Activated naive CD4-positive, alpha-beta T cell treated with anti-CD3 and anti-CD28 coated beads, Interleukin-2, amount 10 ng/mL, durations not matched to agents 7 days and 5 days (primary cell): ENCODE results near the gene PDZRN3.

Experiments used
- CTCF ChIA-PET: fragments of 350-600 bp; sonication (Branson Sonifier 250); formaldehyde crosslinking; loops from one replicate; lab custom pipeline; 2021; ENCODE audit warnings: antibody characterized with exemption; lab: Charles Lee
- DNase-seq: peaks from one replicate; pipeline ENCODE4 v3.0.0-alpha.2; 2020
- H3K27ac Mint-ChIP-seq: one replicate; pipeline ENCODE4 v1.8.0; 2021; ENCODE audit warnings: mild to moderate bottlenecking, moderate library complexity, mixed read lengths
- H3K27me3 Mint-ChIP-seq: one replicate; pipeline ENCODE4 v1.8.0; 2021; ENCODE audit warnings: mild to moderate bottlenecking, mixed read lengths
- H3K36me3 Mint-ChIP-seq: one replicate; pipeline ENCODE4 v1.8.0; 2021; ENCODE audit warnings: mixed read lengths
- H3K4me1 Mint-ChIP-seq: one replicate; pipeline ENCODE4 v1.8.0; 2021; ENCODE audit warnings: mixed read lengths
- H3K4me3 Mint-ChIP-seq: one replicate; pipeline ENCODE4 v1.8.0; 2021; ENCODE audit warnings: mild to moderate bottlenecking, moderate library complexity, mixed read lengths
- H3K9me3 Mint-ChIP-seq: one replicate; pipeline ENCODE4 v1.8.0; 2021; ENCODE audit warnings: mixed read lengths

Gene PDZRN3

DNA sequence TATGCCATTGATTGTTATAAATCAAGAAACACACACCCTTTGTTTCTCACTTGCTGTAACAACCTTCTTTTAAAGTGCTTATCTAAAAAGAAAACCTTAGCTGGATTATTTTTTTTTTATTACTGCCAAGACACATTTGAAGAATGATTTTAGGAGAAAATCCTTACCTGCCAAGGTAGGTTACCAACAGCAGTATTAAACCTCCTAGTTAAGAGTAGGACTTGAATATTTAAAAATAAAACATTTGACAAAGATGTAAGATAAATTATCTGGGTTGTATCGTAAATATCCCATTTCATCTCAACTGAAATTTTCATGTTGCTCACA is 192.1 kb downstream of the PDZRN3 start:
- H3K9me3 Mint-ChIP-seq, result no peaks in the 10 kb centered on the region
- no peak for DNase-seq
- CTCF ChIA-PET, result interaction anchor here (1.0 to 2.7 kb wide), 3 partner anchors 10 to 336 kb away, joined by 3 to 10 read pairs (median 4); no protein-coding TSS in a partner anchor
- H3K36me3 Mint-ChIP-seq, result no peaks in the 10 kb centered on the region
- H3K4me3 Mint-ChIP-seq, result no peak overlapping the region
- peaks cover 5% of the 10 kb centered on the region for H3K27me3 Mint-ChIP-seq
- H3K27ac Mint-ChIP-seq, result no peak overlapping the region
- no peaks in the 10 kb centered on the region for H3K4me1 Mint-ChIP-seq

DNA sequence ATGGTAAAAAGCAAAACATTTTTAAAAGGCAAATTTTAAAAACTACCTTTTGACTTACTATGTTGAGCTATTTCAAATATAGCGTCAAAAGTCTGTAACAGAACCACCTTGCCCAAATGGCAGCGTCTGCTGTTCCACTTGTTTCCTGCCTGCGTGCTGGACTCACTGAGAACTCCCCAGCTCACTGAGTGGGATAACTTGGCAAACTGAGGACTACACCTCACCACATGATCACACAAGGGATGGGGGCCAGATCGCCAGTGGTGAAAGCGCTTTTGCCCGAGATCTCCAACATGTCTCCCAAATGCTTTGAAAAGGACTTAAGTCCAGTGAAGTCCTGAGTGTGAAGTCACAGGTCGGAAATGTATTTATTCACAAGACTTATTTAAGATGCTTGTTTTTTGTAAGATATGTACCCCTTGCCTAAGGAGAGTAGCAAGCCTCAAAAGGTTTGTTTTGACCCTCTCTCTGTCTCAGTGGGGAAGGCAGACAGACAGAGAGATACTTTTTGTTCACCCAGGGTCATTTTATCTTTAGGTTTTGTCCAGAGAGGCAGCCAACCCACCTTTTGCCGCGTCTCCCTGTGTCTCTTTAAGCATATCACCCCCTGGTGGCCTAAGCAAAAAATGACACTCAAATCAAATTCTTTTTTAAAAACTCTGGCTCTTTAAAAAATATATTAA is 192.6 kb downstream of the PDZRN3 start:
- no peaks in the 10 kb centered on the region for H3K9me3 Mint-ChIP-seq
- no peak overlapping the region for H3K27ac Mint-ChIP-seq
- H3K4me1 Mint-ChIP-seq, result no peaks in the 10 kb centered on the region
- CTCF ChIA-PET, result interaction anchor here (1.0 to 2.7 kb wide), 3 partner anchors 10 to 335 kb away, joined by 3 to 10 read pairs (median 4); no protein-coding TSS in a partner anchor
- H3K27me3 Mint-ChIP-seq, result peaks cover 5% of the 10 kb centered on the region
- no peak for DNase-seq
- no peaks in the 10 kb centered on the region for H3K36me3 Mint-ChIP-seq
- H3K4me3 Mint-ChIP-seq, result no peak overlapping the region

DNA sequence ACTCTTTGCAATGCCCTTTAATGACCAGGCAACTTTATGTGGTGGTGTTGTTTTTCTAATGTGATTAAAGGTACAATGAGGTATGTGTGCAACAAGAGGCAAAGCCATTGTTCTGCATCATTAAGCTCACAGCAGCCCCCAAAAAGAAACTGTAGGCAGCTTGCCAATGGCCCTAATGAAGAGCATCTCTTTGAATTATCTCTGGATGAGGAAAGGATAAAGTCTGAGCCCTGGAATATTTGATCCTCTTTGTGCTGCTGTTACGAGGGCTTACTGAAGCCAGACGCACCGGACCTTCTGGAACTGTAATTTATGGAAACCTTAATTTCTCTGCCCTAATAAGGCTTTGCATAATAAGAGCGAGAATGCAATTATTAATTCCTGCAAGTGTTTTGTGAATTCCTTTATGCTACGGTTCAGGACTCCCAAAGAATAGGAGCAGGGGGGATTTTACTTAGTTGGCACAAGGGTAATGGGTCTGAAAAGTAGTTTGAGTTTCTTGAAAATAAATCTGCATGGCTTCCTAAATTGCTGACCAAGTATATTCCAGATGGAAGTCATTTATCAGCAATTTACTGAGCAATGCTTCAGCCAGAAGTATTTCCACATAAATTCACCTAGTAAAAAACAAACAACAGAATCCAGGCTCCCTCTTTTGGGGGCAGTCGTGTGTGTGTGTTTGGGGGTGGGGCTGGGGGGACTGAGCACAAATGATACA is 193.4 kb downstream of the PDZRN3 start:
- Mint-ChIP-seq H3K4me1 (no peaks in the 10 kb centered on the region), H3K27me3 (peaks cover 5% of the 10 kb centered on the region), H3K27ac (no peak overlapping the region), H3K36me3 (no peaks in the 10 kb centered on the region), H3K4me3 (no peak overlapping the region), H3K9me3 (no peaks in the 10 kb centered on the region)
- DNase-seq, result no peak
- CTCF ChIA-PET, result interaction anchor here (0.8 to 2.7 kb wide), 3 partner anchors 324 to 334 kb away, joined by 3 to 10 read pairs (median 4); no protein-coding TSS in a partner anchor

DNA sequence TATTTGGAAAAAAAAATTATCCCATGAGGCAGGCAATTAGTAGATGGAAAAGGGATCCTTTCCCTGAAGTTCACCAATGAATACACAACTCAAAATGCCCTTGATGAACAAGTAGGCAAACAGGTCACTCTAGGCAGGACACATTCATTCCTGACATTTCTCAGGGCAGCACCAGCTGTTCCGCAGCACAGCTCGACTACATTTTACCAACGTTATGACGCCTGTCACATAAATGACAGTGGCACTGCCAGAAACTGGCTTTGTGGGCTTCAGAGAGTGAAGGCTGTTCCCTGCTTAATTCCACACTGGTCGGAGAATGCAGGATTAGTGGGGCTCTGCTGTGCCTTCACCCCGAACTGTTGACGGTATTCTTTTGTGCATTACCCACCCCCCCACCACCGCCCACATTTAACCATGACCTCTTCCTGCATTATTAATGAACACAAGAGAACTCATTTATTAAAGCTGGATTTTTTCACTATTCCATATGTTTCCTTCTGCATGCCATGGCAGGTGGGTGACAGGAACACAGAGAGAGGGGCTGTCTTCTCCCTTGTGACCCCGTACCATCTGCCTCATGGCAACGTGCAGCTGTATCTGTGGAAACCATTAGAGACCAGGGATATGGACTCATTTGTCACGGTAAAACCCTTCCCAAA is 197.6 kb downstream of the PDZRN3 start:
- Mint-ChIP-seq H3K9me3 (no peaks in the 10 kb centered on the region), H3K4me1 (no peaks in the 10 kb centered on the region), H3K36me3 (no peaks in the 10 kb centered on the region), H3K4me3 (no peak overlapping the region), H3K27me3 (no peaks in the 10 kb centered on the region), H3K27ac (no peak overlapping the region)
- DNase-seq, result no peak
- CTCF ChIA-PET, result no interaction called here

DNA sequence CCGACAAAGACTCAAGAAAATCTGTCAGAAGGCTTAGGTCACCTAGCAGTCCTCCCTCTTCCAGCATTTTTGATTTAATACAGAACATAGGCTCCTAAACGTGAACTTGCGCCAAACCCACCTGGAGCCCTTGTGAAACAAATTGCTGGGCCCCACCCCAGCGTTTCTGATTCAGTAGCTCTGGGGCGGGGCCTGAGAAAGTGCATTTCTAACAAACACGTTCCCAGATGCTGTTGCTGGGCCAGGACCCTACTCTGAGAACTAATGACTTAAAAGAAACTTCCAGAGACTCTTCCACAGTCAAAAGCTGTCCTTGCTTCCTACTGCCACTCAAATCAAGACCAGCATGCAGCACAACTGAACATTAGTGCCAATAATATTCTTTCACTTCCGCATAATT is 198.1 kb downstream of the PDZRN3 start:
- Mint-ChIP-seq H3K36me3 (no peaks in the 10 kb centered on the region), H3K27me3 (no peaks in the 10 kb centered on the region), H3K27ac (no peak overlapping the region), H3K9me3 (no peaks in the 10 kb centered on the region), H3K4me3 (no peak overlapping the region), H3K4me1 (no peaks in the 10 kb centered on the region)
- no peak for DNase-seq
- CTCF ChIA-PET, result no interaction called here

DNA sequence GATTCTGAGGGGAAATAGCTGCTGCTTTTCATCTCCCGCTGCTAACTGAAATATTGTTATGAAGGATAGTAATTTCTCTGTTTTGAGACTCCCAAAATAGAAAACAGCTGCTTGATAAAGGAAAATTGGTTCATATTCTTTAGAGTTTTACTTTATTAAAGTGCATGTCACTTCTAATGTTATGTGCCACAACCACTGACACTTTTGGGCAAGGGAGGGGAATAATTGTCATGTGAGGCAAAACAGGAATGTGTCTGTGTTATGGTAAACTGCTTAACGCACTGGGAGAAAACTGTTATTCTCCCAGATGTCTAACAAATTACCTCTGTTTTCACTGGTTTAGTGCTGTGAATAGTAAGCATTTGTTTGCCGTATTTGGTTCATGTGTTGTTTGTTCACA is 201.6 kb downstream of the PDZRN3 start:
- Mint-ChIP-seq H3K4me1 (no peaks in the 10 kb centered on the region), H3K4me3 (no peak overlapping the region), H3K27me3 (no peaks in the 10 kb centered on the region), H3K9me3 (no peaks in the 10 kb centered on the region), H3K36me3 (no peaks in the 10 kb centered on the region), H3K27ac (no peak overlapping the region)
- DNase-seq, result no peak
- CTCF ChIA-PET, result no interaction called here

DNA sequence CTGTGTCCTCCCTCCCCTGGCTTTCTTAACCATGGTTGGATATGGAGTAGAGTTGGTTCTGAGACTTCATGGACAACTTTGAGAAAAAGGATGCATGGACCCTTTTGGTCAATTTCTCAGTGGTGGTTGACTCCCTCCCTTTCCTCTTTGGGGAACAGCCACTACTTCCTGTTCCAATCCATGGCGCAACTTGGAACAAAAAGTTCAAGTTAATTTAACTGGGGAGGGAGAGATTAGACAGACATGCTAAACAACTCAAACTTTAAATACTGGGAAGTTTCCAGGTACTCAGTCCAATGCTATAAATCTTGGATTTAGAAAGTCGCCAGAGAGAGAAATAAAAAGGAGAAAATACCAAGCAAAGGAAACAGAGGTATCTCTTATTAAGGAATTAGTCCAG is 202.2 kb downstream of the PDZRN3 start:
- no peak for DNase-seq
- H3K4me1 Mint-ChIP-seq, result no peaks in the 10 kb centered on the region
- H3K27ac Mint-ChIP-seq, result no peak overlapping the region
- CTCF ChIA-PET, result interaction anchor here (0.8 kb wide), 1 partner anchor 10 kb away, joined by 3 read pairs; no protein-coding TSS in a partner anchor
- H3K36me3 Mint-ChIP-seq, result no peaks in the 10 kb centered on the region
- H3K9me3 Mint-ChIP-seq, result no peaks in the 10 kb centered on the region
- no peaks in the 10 kb centered on the region for H3K27me3 Mint-ChIP-seq
- H3K4me3 Mint-ChIP-seq, result no peak overlapping the region

DNA sequence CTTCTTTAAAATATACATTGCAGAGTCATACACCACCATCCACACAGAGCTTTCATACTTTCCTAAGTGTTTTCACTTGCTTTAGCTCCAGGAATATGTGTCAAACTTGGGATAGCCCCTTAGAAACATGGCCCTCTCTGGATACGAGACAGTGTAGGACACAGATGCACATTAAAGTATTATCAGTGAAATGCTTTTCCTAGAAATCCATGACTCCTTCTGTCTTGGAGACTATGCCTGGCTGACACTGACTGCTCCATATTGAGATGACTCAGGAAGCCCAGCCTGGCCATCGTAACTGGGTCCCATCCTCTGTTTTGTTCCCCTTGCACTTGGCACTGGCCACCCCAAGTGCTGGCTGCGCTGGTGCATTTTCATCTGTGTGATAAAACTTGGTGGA is 204.8 kb downstream of the PDZRN3 start:
- Mint-ChIP-seq H3K4me1 (no peaks in the 10 kb centered on the region), H3K9me3 (no peaks in the 10 kb centered on the region), H3K27ac (no peak overlapping the region), H3K36me3 (no peaks in the 10 kb centered on the region), H3K27me3 (no peaks in the 10 kb centered on the region), H3K4me3 (no peak overlapping the region)
- DNase-seq, result no peak
- CTCF ChIA-PET, result no interaction called here

DNA sequence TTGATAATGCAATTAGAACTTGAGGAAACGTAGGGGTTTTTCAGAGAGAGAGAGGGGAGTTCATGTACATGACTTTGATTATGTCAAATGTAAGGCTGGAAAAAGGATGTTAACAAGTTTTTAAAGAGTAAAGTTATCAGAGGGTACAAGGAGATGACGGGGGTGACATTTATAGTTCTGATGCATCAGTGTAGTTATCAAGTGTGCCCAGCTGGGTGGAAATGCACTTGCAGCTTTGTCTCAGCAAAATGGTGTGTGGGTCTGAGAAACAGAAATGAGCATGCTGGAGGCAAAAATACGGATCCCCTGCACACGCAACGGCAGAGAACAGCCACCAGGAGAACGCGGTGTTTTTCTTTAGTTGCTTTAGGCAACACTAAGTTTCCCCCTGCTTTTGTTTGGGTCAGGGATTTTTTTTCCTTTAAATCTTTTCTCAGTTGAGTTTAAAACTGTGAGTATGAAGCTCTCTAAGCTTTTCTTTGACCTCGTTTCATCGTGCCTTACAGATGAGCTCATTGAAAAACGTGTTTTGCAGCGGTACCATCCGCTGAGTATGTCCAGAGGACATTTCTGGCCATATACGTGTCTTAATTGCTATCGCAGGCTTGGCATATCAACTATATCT is 205.4 kb downstream of the PDZRN3 start:
- CTCF ChIA-PET, result no interaction called here
- DNase-seq, result no peak
- Mint-ChIP-seq H3K27me3 (no peaks in the 10 kb centered on the region), H3K27ac (no peak overlapping the region), H3K4me3 (no peak overlapping the region), H3K4me1 (no peaks in the 10 kb centered on the region), H3K9me3 (no peaks in the 10 kb centered on the region), H3K36me3 (no peaks in the 10 kb centered on the region)

DNA sequence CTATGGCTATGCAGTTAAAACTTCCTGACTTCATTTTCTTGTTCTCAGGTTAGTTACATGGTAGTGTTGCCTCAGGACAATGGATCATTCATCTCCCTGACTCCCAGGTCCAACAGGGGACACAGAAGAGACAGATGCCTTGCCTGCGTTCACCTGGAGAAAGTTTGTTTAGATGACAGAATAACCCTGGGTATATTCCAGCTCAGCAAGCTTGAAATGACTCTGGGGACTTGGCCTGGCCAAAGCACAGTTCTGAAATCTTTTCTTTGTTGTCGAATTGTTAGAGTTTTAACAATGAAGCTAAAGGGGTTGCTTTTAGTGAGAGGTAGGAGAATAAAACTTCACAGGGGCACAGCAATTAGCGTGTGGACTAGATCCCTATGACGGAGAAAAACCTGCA is 206.1 kb downstream of the PDZRN3 start:
- H3K4me3 Mint-ChIP-seq, result no peak overlapping the region
- no peaks in the 10 kb centered on the region for H3K27me3 Mint-ChIP-seq
- no peaks in the 10 kb centered on the region for H3K36me3 Mint-ChIP-seq
- no peak for DNase-seq
- no peaks in the 10 kb centered on the region for H3K4me1 Mint-ChIP-seq
- H3K9me3 Mint-ChIP-seq, result no peaks in the 10 kb centered on the region
- CTCF ChIA-PET, result no interaction called here
- H3K27ac Mint-ChIP-seq, result no peak overlapping the region

DNA sequence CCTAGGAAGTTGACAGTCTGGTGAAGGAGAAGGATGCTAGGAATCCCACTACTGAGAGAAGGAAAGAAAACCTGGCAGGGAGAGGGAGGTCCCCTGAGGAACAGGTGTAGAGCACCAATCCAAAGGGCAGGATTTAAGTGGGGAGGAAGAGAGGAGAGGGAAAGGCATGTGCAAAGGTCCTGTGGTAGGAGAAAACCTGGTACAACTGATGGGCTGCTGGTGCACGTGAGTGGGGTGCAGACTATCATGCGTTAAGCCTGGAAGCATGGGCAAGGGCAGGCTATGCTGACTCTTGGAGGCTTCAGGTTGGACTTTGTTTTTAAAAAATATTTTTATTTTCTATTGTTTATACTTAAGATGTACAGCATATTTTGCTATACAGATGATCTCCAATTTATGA is 209.6 kb downstream of the PDZRN3 start:
- DNase-seq, result no peak
- Mint-ChIP-seq H3K4me1 (no peaks in the 10 kb centered on the region), H3K27ac (no peak overlapping the region), H3K27me3 (no peaks in the 10 kb centered on the region), H3K4me3 (no peak overlapping the region), H3K36me3 (no peaks in the 10 kb centered on the region), H3K9me3 (no peaks in the 10 kb centered on the region)
- CTCF ChIA-PET, result no interaction called here

DNA sequence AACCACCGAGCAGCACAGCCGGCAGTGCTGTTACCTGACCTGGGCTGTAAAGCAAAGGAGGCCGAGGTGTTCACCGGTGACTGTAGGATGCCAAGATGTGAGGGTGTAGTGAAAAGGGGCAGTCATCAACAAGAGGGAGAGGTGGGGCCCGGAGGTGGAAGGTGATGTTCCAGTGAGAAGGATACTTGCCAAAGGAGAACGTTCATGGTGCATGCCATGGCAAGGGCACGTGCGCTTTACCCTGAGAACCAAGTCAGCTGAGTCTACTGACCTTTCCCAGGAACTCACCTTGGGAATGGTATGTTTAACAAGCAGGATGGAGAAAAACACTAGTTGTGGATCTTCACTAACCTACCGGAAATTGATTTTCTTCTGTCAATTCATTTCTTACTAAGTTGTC is 211.1 kb downstream of the PDZRN3 start:
- DNase-seq, result no peak
- Mint-ChIP-seq H3K4me1 (no peaks in the 10 kb centered on the region), H3K27ac (no peak overlapping the region), H3K4me3 (no peak overlapping the region), H3K36me3 (no peaks in the 10 kb centered on the region), H3K27me3 (no peaks in the 10 kb centered on the region), H3K9me3 (no peaks in the 10 kb centered on the region)
- CTCF ChIA-PET, result no interaction called here

DNA sequence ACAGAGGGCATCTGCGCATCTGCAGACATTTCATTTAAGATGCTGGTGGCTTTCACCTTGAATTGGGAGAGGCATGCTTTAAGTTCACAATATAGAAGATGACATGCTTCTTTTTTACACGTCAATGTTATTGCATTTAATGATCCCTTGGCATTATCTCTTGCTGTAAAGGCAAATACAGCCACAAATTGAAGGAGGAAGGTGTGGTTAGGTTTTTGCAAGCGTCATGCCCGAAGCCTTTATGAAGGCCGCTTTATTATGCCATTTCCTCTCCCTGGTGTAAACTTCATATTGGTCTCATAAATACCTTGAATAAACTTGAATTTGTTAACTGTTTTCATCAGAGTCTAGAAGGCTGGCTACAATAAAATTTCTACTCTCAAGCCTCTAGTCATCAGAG is 212.7 kb downstream of the PDZRN3 start:
- H3K27me3 Mint-ChIP-seq, result no peaks in the 10 kb centered on the region
- no peak overlapping the region for H3K27ac Mint-ChIP-seq
- no peaks in the 10 kb centered on the region for H3K9me3 Mint-ChIP-seq
- no peak for DNase-seq
- H3K4me3 Mint-ChIP-seq, result no peak overlapping the region
- no peaks in the 10 kb centered on the region for H3K36me3 Mint-ChIP-seq
- H3K4me1 Mint-ChIP-seq, result no peaks in the 10 kb centered on the region
- CTCF ChIA-PET, result no interaction called here

DNA sequence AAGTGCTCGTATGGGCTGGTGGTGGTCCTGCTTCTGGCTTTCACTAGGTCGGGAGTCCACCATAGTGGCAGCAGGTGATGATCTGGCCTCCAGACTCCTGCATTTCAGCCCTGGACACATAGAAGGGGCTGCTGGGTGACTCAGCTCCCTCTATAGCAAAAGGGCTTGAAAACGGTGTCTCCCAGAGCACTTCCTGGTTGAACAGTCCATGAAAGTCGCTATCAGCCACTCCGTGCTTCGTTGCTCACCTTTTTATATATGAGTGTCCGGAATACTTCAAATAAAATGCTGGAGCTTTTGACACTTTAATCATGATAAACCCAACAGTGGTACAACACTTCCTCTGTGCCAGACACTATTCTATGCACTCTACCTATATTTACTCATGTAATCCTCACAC is 213.2 kb downstream of the PDZRN3 start:
- CTCF ChIA-PET, result no interaction called here

More for the DNA sequence above, 213.2 kb downstream of the PDZRN3 start:
- no peaks in the 10 kb centered on the region for H3K36me3 Mint-ChIP-seq
- no peak overlapping the region for H3K27ac Mint-ChIP-seq
- no peaks in the 10 kb centered on the region for H3K27me3 Mint-ChIP-seq
- H3K4me3 Mint-ChIP-seq, result no peak overlapping the region
- DNase-seq, result no peak
- H3K4me1 Mint-ChIP-seq, result no peaks in the 10 kb centered on the region
- no peaks in the 10 kb centered on the region for H3K9me3 Mint-ChIP-seq
